GM19397 (cell line): Measurements from ENCODE around the gene SLC52A3.
"Not testable (repeated sequence)": the region's sequence is repeated elsewhere in the genome, so short reads cannot be mapped to it uniquely, and the experiment has no call there.

Source experiments
- ATAC-seq: cut with Tn5 transposase; IDR thresholded peaks from one replicate; pipeline ENCODE4 v1.9.1; 2021; ENCODE audit warnings: mild to moderate bottlenecking, moderate library complexity; ENCODE audit not compliant: unreplicated experiment

Gene SLC52A3

GRCh38 chr20:768426-768978 lies at the start of gene SLC52A3:
Gene SLC52A3, minus strand, starts transcription at chr20:768500. Its CDS starts 2,726 bp downstream, at chr20:765774.
- ATAC-seq: no peak

GRCh38 chr20:815914-816606 lies 47.8 kb upstream of the SLC52A3 start:
- no peak for ATAC-seq

GRCh38 chr20:815226-815625 lies 46.9 kb upstream of the SLC52A3 start:
- no peak for ATAC-seq

- no peak for ATAC-seq
Observed at GRCh38 chr20:813390-813789, 45.1 kb upstream of the SLC52A3 start.

- not testable (repeated sequence) for ATAC-seq
Observed at GRCh38 chr20:812435-812814, 44.1 kb upstream of the SLC52A3 start.

GRCh38 chr20:811776-812434 lies 43.6 kb upstream of the SLC52A3 start:
- not testable (repeated sequence) for ATAC-seq

- ATAC-seq: no peak
Observed at GRCh38 chr20:805713-806112, 37.4 kb upstream of the SLC52A3 start.

GRCh38 chr20:801678-802077 lies 33.4 kb upstream of the SLC52A3 start:
- no peak for ATAC-seq

GRCh38 chr20:800026-800425 lies 31.7 kb upstream of the SLC52A3 start:
- not testable (repeated sequence) for ATAC-seq

- ATAC-seq: not testable (repeated sequence)
Observed at GRCh38 chr20:798746-799145, 30.4 kb upstream of the SLC52A3 start.

GRCh38 chr20:796921-797320 lies 28.6 kb upstream of the SLC52A3 start:
- ATAC-seq: no peak

- no peak for ATAC-seq
Observed at GRCh38 chr20:792248-792647, 23.9 kb upstream of the SLC52A3 start.

GRCh38 chr20:791056-791455 lies 22.8 kb upstream of the SLC52A3 start:
- ATAC-seq: no peak

GRCh38 chr20:787825-788224 lies 19.5 kb upstream of the SLC52A3 start:
- no peak for ATAC-seq

GRCh38 chr20:779771-780170 lies 11.5 kb upstream of the SLC52A3 start:
- no peak for ATAC-seq

- ATAC-seq: no peak
Observed at GRCh38 chr20:776165-776564, 7.9 kb upstream of the SLC52A3 start.

GRCh38 chr20:775679-776135 lies 7.4 kb upstream of the SLC52A3 start:
- ATAC-seq: no peak

- ATAC-seq: no peak
Observed at GRCh38 chr20:774660-775057, 6.4 kb upstream of the SLC52A3 start.

GRCh38 chr20:774016-774659 lies 5.8 kb upstream of the SLC52A3 start:
- no peak for ATAC-seq

GRCh38 chr20:772806-773205 lies 4.5 kb upstream of the SLC52A3 start:
- ATAC-seq: no peak

- no peak for ATAC-seq
Observed at GRCh38 chr20:771741-772464, 3.6 kb upstream of the SLC52A3 start.
